Stimulated activated CD8-positive, alpha-beta memory T cell treated with anti-CD3 and anti-CD28 coated beads, Interleukin-12 subunit alpha, Interleukin-12 subunit beta, amount 100 ng/mL, for 4 hours (primary cell): ENCODE measurements around the gene NXPH1.

Experiments
- DNase-seq: peaks from one replicate; pipeline ENCODE4 v3.0.0-alpha.2; 2020; ENCODE audit warnings: low read depth

Gene NXPH1

GRCh38 chr7:8436965-8437364 lies 3.6 kb downstream of the NXPH1 start:
- DNase-seq: no peak

GRCh38 chr7:8437606-8438005 lies 4.2 kb downstream of the NXPH1 start:
- DNase-seq: no peak

- DNase-seq: no peak
Measured at GRCh38 chr7:8440670-8441069, 7.3 kb downstream of the NXPH1 start.

GRCh38 chr7:8441106-8441965 lies 7.9 kb downstream of the NXPH1 start:
- DNase-seq: no peak

GRCh38 chr7:8442051-8442813 lies 8.8 kb downstream of the NXPH1 start:
- no peak for DNase-seq

- DNase-seq: no peak
Measured at GRCh38 chr7:8442814-8443304, 9.4 kb downstream of the NXPH1 start.

- DNase-seq: no peak
Measured at GRCh38 chr7:8443576-8444467, 10.4 kb downstream of the NXPH1 start.

- DNase-seq: no peak
Measured at GRCh38 chr7:8444468-8444769, 11.0 kb downstream of the NXPH1 start.

GRCh38 chr7:8453535-8453934 lies 20.1 kb downstream of the NXPH1 start:
- DNase-seq: no peak

GRCh38 chr7:8455426-8455825 lies 22.0 kb downstream of the NXPH1 start:
- no peak for DNase-seq

GRCh38 chr7:8462309-8462708 lies 28.9 kb downstream of the NXPH1 start:
- DNase-seq: no peak

- no peak for DNase-seq
Measured at GRCh38 chr7:8465338-8465737, 31.9 kb downstream of the NXPH1 start.

GRCh38 chr7:8480527-8480926 lies 47.1 kb downstream of the NXPH1 start:
- DNase-seq: no peak

- no peak for DNase-seq
Measured at GRCh38 chr7:8481096-8481495, 47.7 kb downstream of the NXPH1 start.

- no peak for DNase-seq
Measured at GRCh38 chr7:8481752-8482446, 48.5 kb downstream of the NXPH1 start.

GRCh38 chr7:8490391-8491045 lies 57.1 kb downstream of the NXPH1 start:
- DNase-seq: no peak

- no peak for DNase-seq
Measured at GRCh38 chr7:8491106-8491505, 57.7 kb downstream of the NXPH1 start.

GRCh38 chr7:8491544-8492489 lies 58.4 kb downstream of the NXPH1 start:
- no peak for DNase-seq

- DNase-seq: no peak
Measured at GRCh38 chr7:8499128-8499527, 65.7 kb downstream of the NXPH1 start.

- no peak for DNase-seq
Measured at GRCh38 chr7:8500286-8500685, 66.9 kb downstream of the NXPH1 start.
